Hepatocyte (in vitro differentiated cells): Measurements from ENCODE around the gene POLK. TPM values are rescaled to one million over a fixed set of nuclear protein-coding genes. Genes with fewer than 3 reads are reported as not detected.
"Not testable (repeated sequence)": the region's sequence is repeated elsewhere in the genome, so short reads cannot be mapped to it uniquely, and the experiment has no call there.

Experiments
- DNase-seq: peaks from one replicate; pipeline ENCODE4 v3.0.0-alpha.2; 2016; ENCODE audit warnings: low spot score
- H2AFZ ChIP-seq: fragments of 200-600 bp; sonication (generic); 2 replicates; pipeline ENCODE4 v1.6.0; 2016; ENCODE audit warnings: antibody characterized with exemption, mild to moderate bottlenecking
- H3K27ac ChIP-seq: fragments of 200-600 bp; sonication (generic); 2 replicates; pipeline ENCODE4 v1.5.1; 2016; ENCODE audit warnings: mild to moderate bottlenecking
- H3K27me3 ChIP-seq: fragments of 200-600 bp; sonication (generic); 2 replicates; pipeline ENCODE4 v1.6.1; 2016
- H3K36me3 ChIP-seq: fragments of 200-600 bp; sonication (generic); replicated peaks from 2 replicates; pipeline ENCODE4 v1.5.1; 2016; ENCODE audit warnings: low read depth; ENCODE audit not compliant: insufficient read depth
- H3K4me1 ChIP-seq: fragments of 200-600 bp; sonication (generic); 2 replicates; pipeline ENCODE4 v1.5.1; 2016; ENCODE audit warnings: mild to moderate bottlenecking, moderate library complexity; ENCODE audit not compliant: insufficient read depth
- H3K4me2 ChIP-seq: fragments of 200-600 bp; sonication (generic); 2 replicates; pipeline ENCODE4 v1.6.0; 2016
- H3K4me3 ChIP-seq: fragments of 200-600 bp; sonication (generic); 2 replicates; pipeline ENCODE4 v1.5.1; 2016; ENCODE audit warnings: mild to moderate bottlenecking
- H3K79me2 ChIP-seq: fragments of 200-600 bp; sonication (generic); 2 replicates; pipeline ENCODE4 v1.6.0; 2017; ENCODE audit warnings: mild to moderate bottlenecking
- H3K9me2 ChIP-seq: fragments of 200-600 bp; sonication (generic); replicated peaks from 2 replicates; pipeline ENCODE4 v1.6.0; 2017; ENCODE audit warnings: mild to moderate bottlenecking; ENCODE audit not compliant: insufficient read depth
- H3K9me3 ChIP-seq: fragments of 200-600 bp; sonication (generic); 2 replicates; pipeline ENCODE4 v1.5.1; 2016; ENCODE audit warnings: low read depth, mild to moderate bottlenecking
- H4K20me1 ChIP-seq: fragments of 200-600 bp; sonication (generic); 2 replicates; pipeline ENCODE4 v1.6.0; 2016; ENCODE audit warnings: mild to moderate bottlenecking; ENCODE audit not compliant: insufficient read depth, poor library complexity, severe bottlenecking
- EZH2 ChIP-seq: fragments of 200-600 bp; sonication (generic); IDR thresholded peaks from 2 replicates; pipeline ENCODE4 v1.6.1; 2016; ENCODE audit warnings: antibody characterized with exemption, mild to moderate bottlenecking, borderline replicate concordance
- EZH2phosphoT487 ChIP-seq: fragments of 200-600 bp; sonication (generic); IDR thresholded peaks from one replicate; pipeline ENCODE4 v1.6.1; 2018; ENCODE audit warnings: antibody characterized with exemption, mild to moderate bottlenecking, low read depth, moderate library complexity; ENCODE audit not compliant: unreplicated experiment, severe bottlenecking
- WGBS: methylation state at CpG from one replicate; pipeline ENCODE4 v1.1.6; 2016; ENCODE audit warnings: low lambda C conversion rate; ENCODE audit errors: missing lambda C conversion rate; 5-methylcytosine and 5-hydroxymethylcytosine counted together
- polyA plus RNA-seq: library from polyadenylated mRNA; unstranded; fragments of >200 nt; fragmentation: Nextera tagmentation; extraction: Ambion mirVana; gene quantifications from 2 replicates; pipeline ENCODE4 v1.2.1, GENCODE V29; 2016
- total RNA-seq: library from RNA; depleted of rRNA; stranded (reverse); fragments of >200 nt; gene quantifications from 2 replicates; pipeline ENCODE4 v1.2.3, GENCODE V29; 2014
- TF ChIP-seq, protein P1 (sequence below): fragments of 200-600 bp; sonication (generic); IDR thresholded peaks from 2 replicates; pipeline ENCODE4 v1.5.1; 2016; ENCODE audit warnings: antibody characterized with exemption, mild to moderate bottlenecking; ENCODE audit not compliant: poor library complexity

POLK gene
- total and polyA plus RNA-seq, 2 experiments from 2014 or later = 9.0 to 27.1 TPM

- no peak overlapping the region for H3K27ac ChIP-seq
- H3K36me3 ChIP-seq = no peaks in the 10 kb centered on the region
- H3K4me2 ChIP-seq = no peak overlapping the region
- no peaks in the 10 kb centered on the region for H3K79me2 ChIP-seq
- no peaks in the 10 kb centered on the region for H3K9me3 ChIP-seq
- H3K4me1 ChIP-seq = no peaks in the 10 kb centered on the region
- no peak for TF ChIP-seq EZH2
- TF ChIP-seq, protein P1, sequence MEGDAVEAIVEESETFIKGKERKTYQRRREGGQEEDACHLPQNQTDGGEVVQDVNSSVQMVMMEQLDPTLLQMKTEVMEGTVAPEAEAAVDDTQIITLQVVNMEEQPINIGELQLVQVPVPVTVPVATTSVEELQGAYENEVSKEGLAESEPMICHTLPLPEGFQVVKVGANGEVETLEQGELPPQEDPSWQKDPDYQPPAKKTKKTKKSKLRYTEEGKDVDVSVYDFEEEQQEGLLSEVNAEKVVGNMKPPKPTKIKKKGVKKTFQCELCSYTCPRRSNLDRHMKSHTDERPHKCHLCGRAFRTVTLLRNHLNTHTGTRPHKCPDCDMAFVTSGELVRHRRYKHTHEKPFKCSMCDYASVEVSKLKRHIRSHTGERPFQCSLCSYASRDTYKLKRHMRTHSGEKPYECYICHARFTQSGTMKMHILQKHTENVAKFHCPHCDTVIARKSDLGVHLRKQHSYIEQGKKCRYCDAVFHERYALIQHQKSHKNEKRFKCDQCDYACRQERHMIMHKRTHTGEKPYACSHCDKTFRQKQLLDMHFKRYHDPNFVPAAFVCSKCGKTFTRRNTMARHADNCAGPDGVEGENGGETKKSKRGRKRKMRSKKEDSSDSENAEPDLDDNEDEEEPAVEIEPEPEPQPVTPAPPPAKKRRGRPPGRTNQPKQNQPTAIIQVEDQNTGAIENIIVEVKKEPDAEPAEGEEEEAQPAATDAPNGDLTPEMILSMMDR = no peak
- no peak for TF ChIP-seq EZH2phosphoT487
- WGBS = 91% methylated on average over 1 of the region's 1 CpG
- DNase-seq = no peak
- H3K9me2 ChIP-seq = no peaks in the 10 kb centered on the region
- no peaks in the 10 kb centered on the region for H3K27me3 ChIP-seq
- no peak overlapping the region for H3K4me3 ChIP-seq
- no peak overlapping the region for H2AFZ ChIP-seq
- no peaks in the 10 kb centered on the region for H4K20me1 ChIP-seq
Measured at GRCh38 chr5:75553358-75553757, 41.7 kb downstream of the POLK start.

DNA sequence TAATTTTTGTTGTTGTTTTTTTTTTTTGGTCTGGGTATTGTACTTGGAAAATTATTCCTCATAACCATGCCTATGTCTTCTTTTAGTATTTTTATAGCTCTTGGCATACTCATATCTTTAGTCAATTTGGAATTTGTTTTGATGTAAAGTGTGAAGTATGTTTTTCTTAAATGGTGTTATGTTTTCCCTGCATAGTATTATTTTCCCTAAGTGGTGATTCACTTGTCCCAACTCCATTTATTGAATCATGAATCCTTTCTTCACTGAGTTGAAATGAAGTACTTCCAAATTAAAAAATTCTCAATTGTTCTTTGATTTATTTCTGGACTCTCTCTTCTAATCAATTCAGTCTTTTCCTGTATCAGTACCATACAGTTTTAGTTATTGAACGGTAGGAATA is 46.5 kb downstream of the POLK start:
- Histone ChIP-seq H3K27me3 (no peaks in the 10 kb centered on the region), H3K4me3 (no peak overlapping the region), H3K4me2 (no peak overlapping the region), H3K9me3 (no peaks in the 10 kb centered on the region), H3K27ac (no peak overlapping the region), H3K79me2 (peaks cover 23% of the 10 kb centered on the region), H3K9me2 (no peaks in the 10 kb centered on the region), H3K36me3 (no peaks in the 10 kb centered on the region), H4K20me1 (no peaks in the 10 kb centered on the region), H2AFZ (no peak overlapping the region), H3K4me1 (no peaks in the 10 kb centered on the region)
- TF ChIP-seq, protein P1 = no peak
- TF ChIP-seq EZH2phosphoT487 (no peak), EZH2 (no peak)
- WGBS = 100% methylated on average over 1 of the region's 1 CpG
- no peak for DNase-seq

DNA sequence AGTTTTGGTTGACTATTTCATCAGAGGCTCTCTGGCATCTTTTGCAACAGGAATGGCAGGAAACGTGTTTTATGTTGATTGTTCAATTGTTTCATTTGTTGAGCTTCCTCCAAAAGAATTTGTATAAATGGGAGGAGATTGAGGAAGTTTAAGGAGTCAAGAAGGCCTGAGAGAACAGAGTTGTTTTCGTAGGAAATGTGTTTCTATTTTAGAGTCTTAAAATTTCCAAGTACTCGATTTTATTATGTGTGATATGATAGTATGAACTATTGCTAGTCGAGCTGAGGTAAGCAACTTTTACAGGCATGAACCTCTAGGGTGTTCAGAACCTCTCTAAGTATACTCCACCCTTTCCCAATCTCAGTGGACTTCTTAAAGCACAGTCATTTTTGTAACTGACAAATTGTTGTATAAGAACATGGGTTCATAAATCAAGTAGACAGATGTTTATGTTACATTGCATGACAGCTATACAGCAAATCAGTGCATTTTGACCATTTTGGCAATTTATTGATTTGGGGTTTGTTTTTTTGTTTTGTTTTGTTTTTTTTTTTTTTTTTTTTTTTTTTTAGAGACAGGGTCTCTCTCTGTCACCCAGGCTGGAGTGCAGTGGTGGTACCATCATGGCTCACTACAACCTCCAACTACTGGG is 47.4 kb downstream of the POLK start:
- Histone ChIP-seq H3K4me1 (no peaks in the 10 kb centered on the region), H3K4me3 (no peak overlapping the region), H3K9me3 (no peaks in the 10 kb centered on the region), H3K27ac (no peak overlapping the region), H3K27me3 (no peaks in the 10 kb centered on the region), H3K9me2 (no peaks in the 10 kb centered on the region), H2AFZ (no peak overlapping the region), H3K4me2 (no peak overlapping the region), H3K79me2 (peaks cover 29% of the 10 kb centered on the region), H3K36me3 (no peaks in the 10 kb centered on the region), H4K20me1 (no peaks in the 10 kb centered on the region)
- no peak for DNase-seq
- TF ChIP-seq, protein P1 = no peak
- TF ChIP-seq EZH2 (no peak), EZH2phosphoT487 (no peak)
- 64% methylated on average over 4 of the region's 4 CpGs for WGBS

DNA sequence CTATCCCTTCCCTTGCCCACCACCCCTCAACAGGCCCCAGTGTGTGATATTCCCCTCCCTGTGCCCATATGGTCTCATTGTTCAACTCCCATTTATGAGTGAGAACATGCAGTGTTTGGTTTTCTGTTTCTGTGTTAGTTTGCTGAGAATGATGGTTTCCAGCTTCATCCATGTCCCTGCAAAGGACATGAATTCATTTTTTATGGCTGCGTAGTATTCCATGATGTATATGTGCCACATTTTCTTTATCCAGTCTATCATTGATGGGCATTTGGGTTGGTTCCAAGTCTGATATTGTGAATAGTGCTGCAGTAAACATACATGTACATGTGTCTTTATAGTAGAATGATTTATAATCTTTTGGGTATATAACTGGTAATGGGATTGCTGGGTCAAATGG is 49.0 kb downstream of the POLK start:
- H3K4me3 ChIP-seq, H3K27ac ChIP-seq, H3K27me3 ChIP-seq, H4K20me1 ChIP-seq, H3K36me3 ChIP-seq, H3K4me2 ChIP-seq, DNase-seq, H2AFZ ChIP-seq, H3K9me3 ChIP-seq, H3K4me1 ChIP-seq, H3K9me2 ChIP-seq: not testable (repeated sequence)
- H3K79me2 ChIP-seq = peaks cover 29% of the 10 kb centered on the region
- 95% methylated on average over 1 of the region's 1 CpG for WGBS

GRCh38 chr5:75565991-75566709 is 54.5 kb downstream of the POLK start:
- H4K20me1 ChIP-seq, H3K4me1 ChIP-seq, H3K36me3 ChIP-seq, H3K4me3 ChIP-seq, H2AFZ ChIP-seq, H3K27me3 ChIP-seq, H3K9me2 ChIP-seq, DNase-seq, H3K9me3 ChIP-seq: not testable (repeated sequence)
- 92% methylated on average over 15 of the region's 15 CpGs for WGBS
- Histone ChIP-seq H3K27ac (peak overlapping the region; percentile 62), H3K4me2 (peak overlapping the region; percentile 8), H3K79me2 (peaks cover 21% of the 10 kb centered on the region)
